B cell (primary cell): ENCODE data around the gene GLB1L2. TPM values are rescaled to one million over a fixed set of nuclear protein-coding genes. Genes with fewer than 3 reads are reported as not detected.

Experiments used
- ATAC-seq: fragments of 200-7000 bp; cut with Tn5 transposase; one replicate; pipeline ENCODE4 v1.10.0; 2021; ENCODE audit warnings: low read depth, mild to moderate bottlenecking, moderate number of reproducible peaks, moderate library complexity
- CTCF ChIA-PET: fragments of 350-600 bp; sonication (Branson Sonifier 250); formaldehyde crosslinking; loops from one replicate; lab custom pipeline; 2021; ENCODE audit warnings: antibody characterized with exemption, inconsistent platforms; lab: Charles Lee
- POLR2A ChIA-PET: fragments of 350-600 bp; sonication (Branson Sonifier 250); formaldehyde crosslinking; loops from one replicate; lab custom pipeline; 2021; ENCODE audit warnings: antibody characterized with exemption; lab: Charles Lee
- DNase-seq: peaks from one replicate; pipeline ENCODE4 v3.0.0; 2013
- H2AFZ ChIP-seq: 2 replicates; pipeline ENCODE4 v1.6.1; 2012; ENCODE audit warnings: mild to moderate bottlenecking, low read depth, low read length; ENCODE audit not compliant: insufficient read depth, poor library complexity, severe bottlenecking
- H3K27ac ChIP-seq, 2 donors: 1 replicate in 1 of 2; 2 replicates in 1 of 2; pipeline ENCODE4 v1.5.1; 2012 to 2013; ENCODE audit warnings: low read length in 2 of 2, mild to moderate bottlenecking in 2 of 2, moderate library complexity in 1 of 2
- H3K27me3 ChIP-seq, 4 experiments: fragments of 200-600 bp in 1 of 4; sonication (generic) in 1 of 4; replicated peaks in 1 of 4; 1 replicate in 2 of 4; 2 replicates in 2 of 4; pipeline versions ENCODE4 v1.6.1 to v1.7.0; 2013 to 2016; ENCODE audit warnings: low read length in 3 of 4, mild to moderate bottlenecking in 2 of 4, mixed read lengths in 1 of 4, moderate library complexity in 1 of 4; ENCODE audit not compliant: insufficient read depth in 4 of 4, control insufficient read depth in 3 of 4; ENCODE audit errors: control extremely low read depth in 1 of 4
- H3K36me3 ChIP-seq, 2 experiments: replicated peaks in 1 of 2; 1 replicate in 1 of 2; 2 replicates in 1 of 2; pipeline versions ENCODE4 v1.6.1 to v1.7.1; 2013; ENCODE audit warnings: low read length in 1 of 2; ENCODE audit not compliant: insufficient read depth in 2 of 2, control insufficient read depth in 1 of 2; ENCODE audit errors: control extremely low read depth in 1 of 2, extremely low read depth in 1 of 2
- H3K4me1 ChIP-seq, 2 donors: fragments of 200-600 bp in 1 of 2; sonication (generic) in 1 of 2; 1 replicate in 1 of 2; 2 replicates in 1 of 2; pipeline versions ENCODE4 v1.5.1 to v1.6.1; 2013 to 2017; ENCODE audit warnings: low read length in 2 of 2; ENCODE audit not compliant: control insufficient read depth in 2 of 2, insufficient read depth in 2 of 2
- H3K4me2 ChIP-seq: replicated peaks from 2 replicates; pipeline ENCODE3; 2012; ENCODE audit warnings: mild to moderate bottlenecking, low read depth, low read length; ENCODE audit not compliant: poor library complexity, severe bottlenecking
- H3K4me3 ChIP-seq, 5 experiments: fragments of 200-600 bp in 1 of 5; sonication (generic) in 1 of 5; 1 replicate in 3 of 5; 2 replicates in 2 of 5; pipeline versions ENCODE4 v1.5.1 to v1.7.0; 2011 to 2016; ENCODE audit warnings: low read length in 4 of 5, mild to moderate bottlenecking in 4 of 5, low read depth in 2 of 5, control low read depth in 1 of 5, moderate library complexity in 1 of 5; ENCODE audit not compliant: insufficient read depth in 1 of 5; ENCODE audit errors: control extremely low read depth in 1 of 5, extremely low read depth in 1 of 5
- H3K79me2 ChIP-seq: fragments of 200-600 bp; sonication (generic); one replicate; pipeline ENCODE4 v1.6.0; 2016; ENCODE audit warnings: low read length; ENCODE audit not compliant: control insufficient read depth, insufficient read depth
- H3K9ac ChIP-seq: fragments of 200-600 bp; sonication (generic); 2 replicates; pipeline ENCODE4 v1.6.1; 2017; ENCODE audit warnings: mild to moderate bottlenecking, low read length, moderate library complexity
- H3K9me3 ChIP-seq, 3 donors: one replicate each; pipeline versions ENCODE4 v1.6.1 to v1.7.1; 2013; ENCODE audit warnings: low read length in 2 of 3; ENCODE audit not compliant: control insufficient read depth in 2 of 3, insufficient read depth in 1 of 3; ENCODE audit errors: control extremely low read depth in 1 of 3
- H4K20me1 ChIP-seq: 2 replicates; pipeline ENCODE4 v1.6.0; 2012; ENCODE audit warnings: mild to moderate bottlenecking, low read length; ENCODE audit not compliant: insufficient read depth, control insufficient read depth, poor library complexity, severe bottlenecking
- H3K27ac Mint-ChIP-seq: one replicate; pipeline ENCODE4 v1.8.0; 2021; ENCODE audit warnings: mixed read lengths
- H3K27me3 Mint-ChIP-seq: one replicate; pipeline ENCODE4 v1.8.0; 2021; ENCODE audit warnings: mixed read lengths
- H3K4me1 Mint-ChIP-seq: one replicate; pipeline ENCODE4 v1.8.0; 2021; ENCODE audit warnings: mixed read lengths
- H3K4me3 Mint-ChIP-seq: one replicate; pipeline ENCODE4 v1.8.0; 2021; ENCODE audit warnings: mixed read lengths
- H3K9me3 Mint-ChIP-seq: one replicate; pipeline ENCODE4 v1.8.0; 2022; ENCODE audit warnings: mixed read lengths; ENCODE audit not compliant: insufficient read depth
- EZH2 ChIP-seq: IDR thresholded peaks from 2 replicates; pipeline ENCODE4 v1.6.1; 2012; ENCODE audit warnings: borderline replicate concordance, low read depth, mild to moderate bottlenecking, moderate library complexity, low read length; ENCODE audit not compliant: insufficient read depth, poor library complexity, severe bottlenecking
- WGBS: methylation state at CpG from one replicate; pipeline ENCODE4 v1.1.5; 2013; ENCODE audit warnings: missing lambda C conversion rate; ENCODE audit not compliant: insufficient coverage; 5-methylcytosine and 5-hydroxymethylcytosine counted together
- intact Hi-C: fragments of 100-400 bp; cut with micrococcal nuclease; formaldehyde crosslinking; loops from one replicate; pipeline ENCODE4 v1.10.0; 2022
- polyA plus RNA-seq: library from polyadenylated mRNA; depleted of rRNA; stranded (reverse); fragments of >200 nt; gene quantifications from 2 replicates; pipeline ENCODE4 v1.2.3, GENCODE V29; 2012
- total RNA-seq, 2 donors: library from RNA; stranded (reverse); fragments of 120-200 nt in 1 of 2; gene quantifications; 1 replicate in 1 of 2; 2 replicates in 1 of 2; pipeline versions ENCODE4 v1.2.3 to v1.2.4, GENCODE V29; 2013 to 2022
- TF ChIP-seq, protein P1 (sequence below): fragments of 200-600 bp; IDR thresholded peaks from one replicate; pipeline ENCODE4 v1.8.0; 2022; ENCODE audit warnings: antibody characterized with exemption, mild to moderate bottlenecking

The GLB1L2 gene
- total and polyA plus RNA-seq, 2 donors (not counting 1 experiment from before 2014, with no cell fraction given), result 0.31 to 0.44 TPM

GRCh38 chr11:134356656-134357544 lies 25.1 kb downstream of the GLB1L2 start:
- Histone ChIP-seq H3K27ac (no peak overlapping the region), H3K79me2 (no peaks in the 10 kb centered on the region), H3K9ac (no peak overlapping the region), H3K36me3 (no peaks in the 10 kb centered on the region), H3K4me1 (no peaks in the 10 kb centered on the region), H3K9me3 (peaks cover 0 to 10% (median 0%) of the 10 kb centered on the region in 3 donors), H3K4me2 (no peak overlapping the region), H4K20me1 (no peaks in the 10 kb centered on the region), H2AFZ (no peak overlapping the region), H3K27me3 (peaks cover 0 to 4% (median 0%) of the 10 kb centered on the region in 4 experiments), H3K4me3 (no peak overlapping the region)
- peaks cover 3% of the 10 kb centered on the region for H3K9me3 Mint-ChIP-seq
- TF ChIP-seq, protein P1, sequence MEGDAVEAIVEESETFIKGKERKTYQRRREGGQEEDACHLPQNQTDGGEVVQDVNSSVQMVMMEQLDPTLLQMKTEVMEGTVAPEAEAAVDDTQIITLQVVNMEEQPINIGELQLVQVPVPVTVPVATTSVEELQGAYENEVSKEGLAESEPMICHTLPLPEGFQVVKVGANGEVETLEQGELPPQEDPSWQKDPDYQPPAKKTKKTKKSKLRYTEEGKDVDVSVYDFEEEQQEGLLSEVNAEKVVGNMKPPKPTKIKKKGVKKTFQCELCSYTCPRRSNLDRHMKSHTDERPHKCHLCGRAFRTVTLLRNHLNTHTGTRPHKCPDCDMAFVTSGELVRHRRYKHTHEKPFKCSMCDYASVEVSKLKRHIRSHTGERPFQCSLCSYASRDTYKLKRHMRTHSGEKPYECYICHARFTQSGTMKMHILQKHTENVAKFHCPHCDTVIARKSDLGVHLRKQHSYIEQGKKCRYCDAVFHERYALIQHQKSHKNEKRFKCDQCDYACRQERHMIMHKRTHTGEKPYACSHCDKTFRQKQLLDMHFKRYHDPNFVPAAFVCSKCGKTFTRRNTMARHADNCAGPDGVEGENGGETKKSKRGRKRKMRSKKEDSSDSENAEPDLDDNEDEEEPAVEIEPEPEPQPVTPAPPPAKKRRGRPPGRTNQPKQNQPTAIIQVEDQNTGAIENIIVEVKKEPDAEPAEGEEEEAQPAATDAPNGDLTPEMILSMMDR, result no peak
- TF ChIP-seq EZH2, result no peak
- intact Hi-C loops, result no loop called here
- no peak for DNase-seq
- no peak overlapping the region for H3K27ac Mint-ChIP-seq
- ChIA-PET POLR2A (no interaction called here), CTCF (no interaction called here)
- peaks cover 2% of the 10 kb centered on the region for H3K4me1 Mint-ChIP-seq
- no peak for ATAC-seq
- peaks cover 38% of the 10 kb centered on the region for H3K27me3 Mint-ChIP-seq
- H3K4me3 Mint-ChIP-seq, result no peak overlapping the region
- 95% methylated on average over 18 of the region's 21 CpGs for WGBS

DNA sequence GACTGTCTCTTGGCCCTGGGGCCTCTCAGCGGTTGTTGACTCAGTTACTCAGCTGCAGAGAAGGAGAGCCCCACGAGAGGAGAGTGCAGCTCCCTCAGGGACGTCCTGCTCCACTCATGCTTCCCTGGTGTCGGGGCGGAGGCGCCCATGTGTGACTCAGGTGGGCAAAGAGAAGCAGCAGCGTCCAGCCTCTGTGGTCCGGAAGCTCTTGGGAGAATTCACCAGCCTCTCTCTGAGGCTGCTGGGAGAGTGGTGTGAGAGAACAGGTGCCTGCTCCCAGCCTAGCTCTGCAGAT lies 25.7 kb downstream of the GLB1L2 start:
- ChIA-PET CTCF (no interaction called here), POLR2A (no interaction called here)
- H3K4me3 Mint-ChIP-seq, result no peak overlapping the region

More for the DNA sequence above, 25.7 kb downstream of the GLB1L2 start:
- DNase-seq, result no peak
- Histone ChIP-seq H3K9ac (no peak overlapping the region), H3K4me1 (no peaks in the 10 kb centered on the region), H3K79me2 (no peaks in the 10 kb centered on the region), H3K4me2 (no peak overlapping the region), H4K20me1 (no peaks in the 10 kb centered on the region), H3K27me3 (peaks cover 0 to 4% (median 0%) of the 10 kb centered on the region in 4 experiments), H3K36me3 (no peaks in the 10 kb centered on the region), H3K4me3 (no peak overlapping the region), H2AFZ (no peak overlapping the region), H3K27ac (no peak overlapping the region), H3K9me3 (peaks cover 0 to 13% (median 0%) of the 10 kb centered on the region in 3 donors)
- Mint-ChIP-seq H3K9me3 (peaks cover 3% of the 10 kb centered on the region), H3K27me3 (peaks cover 41% of the 10 kb centered on the region), H3K27ac (no peak overlapping the region), H3K4me1 (peaks cover 2% of the 10 kb centered on the region)
- 85% methylated on average over 8 of the region's 8 CpGs for WGBS
- ATAC-seq, result no peak
- TF ChIP-seq, protein P1, result no peak
- intact Hi-C loops, result no loop called here
